Cardiac muscle cell (in vitro differentiated cells and primary cell): ENCODE results near the gene MAST1. TPM values are rescaled to one million over a fixed set of nuclear protein-coding genes. Genes with fewer than 3 reads are reported as not detected.
"Not testable (repeated sequence)": the region's sequence is repeated elsewhere in the genome, so short reads cannot be mapped to it uniquely, and the experiment has no call there.

Experiments
- DNase-seq, 2 donors: peaks; one replicate each; pipeline versions ENCODE4 v3.0.0 to v3.0.0-alpha.2; 2010 to 2017; ENCODE audit warnings: low read depth in 1 of 2, low spot score in 1 of 2
- H3K27ac ChIP-seq: fragments of 200-600 bp; sonication (generic); 2 replicates; pipeline ENCODE4 v1.5.1; 2016
- H3K27me3 ChIP-seq: fragments of 200-600 bp; sonication (generic); 2 replicates; pipeline ENCODE4 v1.6.0; 2016; ENCODE audit warnings: control low read depth
- H3K36me3 ChIP-seq: fragments of 200-600 bp; sonication (generic); 2 replicates; pipeline ENCODE4 v1.5.1; 2016; ENCODE audit warnings: control low read depth
- H3K4me1 ChIP-seq: fragments of 200-600 bp; sonication (generic); 2 replicates; pipeline ENCODE4 v1.8.1; 2017; ENCODE audit warnings: low read depth, mild to moderate bottlenecking, mixed run types
- H3K4me3 ChIP-seq: fragments of 200-600 bp; sonication (generic); 2 replicates; pipeline ENCODE4 v1.5.1; 2016; ENCODE audit warnings: mild to moderate bottlenecking
- H3K9me3 ChIP-seq: fragments of 200-600 bp; sonication (generic); 2 replicates; pipeline ENCODE4 v1.5.1; 2017; ENCODE audit warnings: low read depth, mild to moderate bottlenecking, control low read depth
- polyA plus RNA-seq: library from polyadenylated mRNA; unstranded; fragments of >200 nt; fragmentation: Nextera tagmentation; extraction: Ambion mirVana; gene quantifications from 2 replicates; pipeline ENCODE4 v1.2.1, GENCODE V29; 2016
- total RNA-seq: library from RNA; depleted of rRNA; stranded (reverse); fragments of >200 nt; gene quantifications from 2 replicates; pipeline ENCODE4 v1.2.3, GENCODE V29; 2016
- TF ChIP-seq, protein P1 (sequence below): IDR thresholded peaks from 2 replicates; pipeline ENCODE4 v1.5.1; 2012; ENCODE audit warnings: low read depth, mild to moderate bottlenecking, low read length

MAST1 gene
- total and polyA plus RNA-seq, 2 experiments from 2014 or later: 3.9 to 7.9 TPM

DNA sequence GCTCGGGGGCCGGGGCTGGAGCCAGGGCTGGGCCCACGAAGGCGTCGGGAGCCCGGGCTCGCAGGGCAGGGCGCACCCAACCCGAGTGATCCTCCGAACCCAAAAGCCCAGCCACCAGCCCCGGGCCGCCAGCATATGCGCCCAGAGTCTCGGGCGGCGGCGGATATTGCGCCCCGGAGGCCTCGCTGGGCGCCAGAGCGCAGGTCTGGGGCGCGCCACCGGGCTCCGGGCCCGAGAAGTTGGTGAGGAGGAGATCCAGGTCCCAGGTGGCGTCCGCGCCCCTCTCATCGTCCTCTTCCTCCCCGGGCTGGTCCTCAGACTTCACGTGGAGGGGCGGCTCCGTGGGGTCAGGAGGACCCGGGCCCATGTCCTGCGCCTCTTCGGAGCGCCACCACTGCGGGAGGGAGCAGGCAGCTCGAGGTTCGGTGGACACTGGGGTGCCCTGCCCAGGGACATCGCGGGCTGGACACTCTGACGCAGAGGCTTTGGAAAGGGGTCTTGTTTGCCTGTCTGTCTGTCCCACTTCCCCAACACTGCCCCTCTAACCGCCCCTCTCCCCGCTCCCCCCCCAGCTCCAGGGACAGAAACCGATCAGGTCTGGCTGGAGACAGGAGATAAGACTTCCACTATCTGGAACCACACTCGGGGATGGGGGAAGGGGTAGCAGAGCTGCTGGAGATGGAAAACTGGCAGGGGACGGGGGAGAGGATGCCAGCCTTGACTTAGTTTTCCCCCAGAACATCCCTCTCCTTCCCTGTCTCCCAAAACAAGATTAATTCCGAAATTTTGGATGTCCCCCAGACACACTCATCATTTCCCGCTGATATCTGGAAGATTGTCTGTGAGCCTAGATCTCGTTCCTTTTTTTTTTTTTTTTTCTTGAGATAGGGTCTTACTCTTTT is 47.7 kb downstream of the MAST1 start:
- Histone ChIP-seq H3K4me3 (peak overlapping the region; percentile 25), H3K27ac (no peak overlapping the region), H3K36me3 (no peaks in the 10 kb centered on the region), H3K9me3 (no peaks in the 10 kb centered on the region), H3K4me1 (no peaks in the 10 kb centered on the region), H3K27me3 (no peaks in the 10 kb centered on the region)
- TF ChIP-seq, protein P1, sequence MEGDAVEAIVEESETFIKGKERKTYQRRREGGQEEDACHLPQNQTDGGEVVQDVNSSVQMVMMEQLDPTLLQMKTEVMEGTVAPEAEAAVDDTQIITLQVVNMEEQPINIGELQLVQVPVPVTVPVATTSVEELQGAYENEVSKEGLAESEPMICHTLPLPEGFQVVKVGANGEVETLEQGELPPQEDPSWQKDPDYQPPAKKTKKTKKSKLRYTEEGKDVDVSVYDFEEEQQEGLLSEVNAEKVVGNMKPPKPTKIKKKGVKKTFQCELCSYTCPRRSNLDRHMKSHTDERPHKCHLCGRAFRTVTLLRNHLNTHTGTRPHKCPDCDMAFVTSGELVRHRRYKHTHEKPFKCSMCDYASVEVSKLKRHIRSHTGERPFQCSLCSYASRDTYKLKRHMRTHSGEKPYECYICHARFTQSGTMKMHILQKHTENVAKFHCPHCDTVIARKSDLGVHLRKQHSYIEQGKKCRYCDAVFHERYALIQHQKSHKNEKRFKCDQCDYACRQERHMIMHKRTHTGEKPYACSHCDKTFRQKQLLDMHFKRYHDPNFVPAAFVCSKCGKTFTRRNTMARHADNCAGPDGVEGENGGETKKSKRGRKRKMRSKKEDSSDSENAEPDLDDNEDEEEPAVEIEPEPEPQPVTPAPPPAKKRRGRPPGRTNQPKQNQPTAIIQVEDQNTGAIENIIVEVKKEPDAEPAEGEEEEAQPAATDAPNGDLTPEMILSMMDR: no peak
- DNase-seq: no peak

DNA sequence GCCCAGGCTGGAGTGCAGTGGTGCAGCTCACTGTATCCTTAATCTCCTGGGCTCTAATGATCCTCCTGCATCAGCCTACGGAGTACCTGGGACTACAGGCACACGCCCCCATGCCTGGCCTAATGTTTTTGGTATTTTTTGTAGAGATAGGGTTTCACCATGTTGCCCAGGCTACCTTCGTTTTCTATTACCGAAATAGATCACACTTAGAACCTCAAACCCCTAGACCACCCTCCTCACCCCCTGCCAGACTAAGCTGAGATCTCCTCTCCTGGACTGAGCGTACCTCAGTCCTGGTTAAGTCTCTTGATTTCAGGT is 48.3 kb downstream of the MAST1 start:
- Histone ChIP-seq H3K27me3 (no peaks in the 10 kb centered on the region), H3K4me3 (no peak overlapping the region), H3K36me3 (no peaks in the 10 kb centered on the region), H3K4me1 (no peaks in the 10 kb centered on the region), H3K27ac (no peak overlapping the region), H3K9me3 (no peaks in the 10 kb centered on the region)
- DNase-seq: no peak
- TF ChIP-seq, protein P1: no peak

DNA sequence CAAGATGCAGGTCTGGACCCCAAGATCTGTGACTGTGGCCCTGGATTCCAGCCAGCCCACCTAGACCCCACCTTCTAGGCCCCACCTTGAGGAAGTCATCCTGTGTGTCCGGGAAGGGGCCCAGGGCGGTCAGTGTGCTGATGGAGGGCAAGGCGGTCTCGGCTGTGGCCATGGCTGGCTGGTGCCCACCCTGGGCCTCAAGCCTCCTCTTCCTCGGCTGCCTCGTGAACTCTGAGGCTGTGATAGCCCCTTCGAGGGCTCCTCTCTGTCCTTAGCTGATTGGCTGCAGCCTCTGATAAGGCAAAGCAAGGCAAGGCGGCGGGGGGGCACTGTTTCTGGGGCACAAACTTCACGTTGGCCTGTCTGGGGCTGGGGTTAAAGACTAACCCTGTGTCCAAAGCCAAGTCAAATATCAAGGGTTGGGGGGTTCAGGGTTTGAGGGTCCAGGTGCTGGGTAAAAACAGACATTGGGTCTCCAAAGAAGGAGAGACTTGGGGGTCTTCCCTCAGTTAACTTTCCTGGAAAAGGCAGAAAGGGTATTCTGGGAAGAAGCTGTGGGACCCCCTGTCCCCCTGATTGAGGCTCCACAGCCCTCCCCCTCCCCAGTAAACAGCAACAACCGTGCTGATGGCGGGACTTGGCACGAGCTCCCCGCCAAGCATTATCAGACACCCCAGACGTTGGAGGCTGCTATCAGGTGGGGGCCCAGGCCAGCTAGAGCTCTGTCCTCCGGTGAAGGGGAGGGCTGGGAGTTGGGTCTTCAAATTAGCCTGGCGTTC is 48.8 kb downstream of the MAST1 start, which contains the start of gene KLF1:
Gene KLF1, minus strand, starts transcription at position 233 of the 779 bp plus-strand sequence. Its CDS starts 61 bp downstream, at position 172.
- Histone ChIP-seq H3K27me3 (no peaks in the 10 kb centered on the region), H3K27ac (no peak within 1 kb of the TSS), H3K4me3 (peak within 1 kb of the TSS; percentile 25), H3K4me1 (no peaks in the 10 kb centered on the region), H3K9me3 (no peaks in the 10 kb centered on the region), H3K36me3 (no peaks in the 10 kb centered on the region)
- DNase-seq: no peak
- TF ChIP-seq, protein P1: no peak

DNA sequence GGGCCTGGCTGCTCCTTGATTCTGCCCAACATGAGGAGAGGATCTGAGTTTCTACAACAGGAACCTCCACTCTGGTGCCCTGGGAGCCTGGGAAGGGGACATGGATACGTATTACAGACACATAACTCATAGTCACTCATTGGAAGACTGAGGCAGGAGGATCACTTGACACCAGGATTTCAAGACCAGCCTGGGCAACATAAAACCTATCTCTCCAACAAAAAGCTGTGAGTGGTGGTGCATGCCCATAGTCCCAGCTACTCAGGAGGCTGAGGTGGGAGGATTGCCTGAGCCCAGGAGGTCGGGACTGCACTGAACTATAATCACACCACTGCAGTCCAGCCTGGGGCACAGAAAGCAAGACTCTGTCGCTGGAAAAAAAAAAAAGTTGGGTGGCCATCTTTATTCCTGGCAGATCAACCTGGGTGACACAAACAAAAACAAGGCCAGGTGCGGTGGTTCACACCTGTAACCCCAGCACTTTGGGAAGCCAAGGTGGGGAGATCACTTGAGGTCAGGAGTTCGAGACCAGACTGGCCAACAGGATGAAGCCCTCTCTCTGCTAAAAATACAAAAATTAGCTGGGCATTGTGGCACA is 49.8 kb downstream of the MAST1 start:
- Histone ChIP-seq H3K4me3 (no peak overlapping the region), H3K36me3 (no peaks in the 10 kb centered on the region), H3K27ac (no peak overlapping the region), H3K9me3 (no peaks in the 10 kb centered on the region), H3K27me3 (no peaks in the 10 kb centered on the region), H3K4me1 (no peaks in the 10 kb centered on the region)
- DNase-seq: no peak
- TF ChIP-seq, protein P1: no peak

DNA sequence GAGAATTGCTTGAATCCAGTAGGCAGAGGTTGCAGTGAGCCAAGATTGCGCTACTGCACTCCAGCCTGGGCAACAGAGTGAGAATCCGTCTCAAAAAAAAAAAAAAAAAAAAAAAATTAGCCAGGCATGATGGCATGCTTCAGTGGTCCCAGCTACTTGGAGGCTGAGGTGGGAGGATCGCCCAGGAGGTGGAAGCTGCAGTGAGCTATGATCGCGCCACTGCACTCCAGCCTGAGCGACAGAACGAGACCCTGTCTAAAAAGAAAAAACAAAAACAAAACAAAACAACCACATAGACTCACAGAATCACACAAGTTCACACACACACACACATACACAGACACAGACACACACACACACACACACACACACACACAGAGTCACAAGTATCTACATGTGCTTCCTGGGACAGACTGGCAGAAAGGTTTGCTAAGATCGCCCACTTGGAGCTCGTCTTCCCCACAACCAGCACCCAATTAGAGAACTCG is 52.0 kb downstream of the MAST1 start:
- peak overlapping the region; percentile 73 for H3K27ac ChIP-seq
- DNase-seq: not testable (repeated sequence)

More for the DNA sequence above, 52.0 kb downstream of the MAST1 start:
- not testable (repeated sequence) for H3K27me3 ChIP-seq, H3K4me1 ChIP-seq, H3K36me3 ChIP-seq, H3K9me3 ChIP-seq
- peak overlapping the region; percentile 17 for H3K4me3 ChIP-seq
